Lower leg skin (tissue), 4 donors: ENCODE measurements around the gene ZNFX1. TPM values are rescaled to one million over a fixed set of nuclear protein-coding genes. Genes with fewer than 3 reads are reported as not detected.

Experiments used
- DNase-seq, 2 donors: peaks; one replicate each; pipeline ENCODE4 v3.0.0-alpha.2; 2019; ENCODE audit warnings: low spot score in 2 of 2
- H3K4me3 ChIP-seq: fragments of 200-600 bp; sonication (generic); 2 replicates; pipeline ENCODE4 v1.5.1; 2017; ENCODE audit warnings: mild to moderate bottlenecking, low read depth; ENCODE audit not compliant: poor library complexity, severe bottlenecking
- CTCF ChIP-seq, 3 donors: fragments of 450-650 bp; IDR thresholded peaks; one replicate each; pipeline ENCODE4 v1.5.1; 2016; ENCODE audit warnings: antibody characterized with exemption in 3 of 3, mild to moderate bottlenecking in 3 of 3, moderate library complexity in 2 of 3
- POLR2A ChIP-seq, 2 donors: fragments of 450-650 bp; IDR thresholded peaks; one replicate each; pipeline ENCODE4 v1.6.1; 2016 to 2017; ENCODE audit warnings: antibody characterized with exemption in 2 of 2, mild to moderate bottlenecking in 1 of 2, moderate library complexity in 1 of 2
- WGBS, 2 donors: methylation state at CpG; one replicate each; pipeline ENCODE4 v1.1.5; 2018; 5-methylcytosine and 5-hydroxymethylcytosine counted together
- intact Hi-C: fragments of 100-400 bp; cut with DNase I; formaldehyde crosslinking; loops from one replicate; pipeline ENCODE4 v1.15.0; 2023; ENCODE audit warnings: low total_unique reads
- total RNA-seq, 4 donors: library from RNA; depleted of rRNA; stranded (reverse); fragments of >200 nt; gene quantifications; one replicate each; pipeline ENCODE4 v1.1.0, GENCODE V29; 2016

ZNFX1 gene
- total RNA-seq, 4 donors from 2014 or later: 26.0 to 31.4 (median 28.1) TPM

GRCh38 chr20:49215232-49215631 is 62.6 kb downstream of the ZNFX1 start:
- H3K4me3 ChIP-seq: no peak overlapping the region
- TF ChIP-seq POLR2A (IDR thresholded peaks at IDR 0.05) (no peak), CTCF (IDR thresholded peaks at IDR 0.05) (no peak)
- 91 to 92% methylated on average over 3 of the region's 3 CpGs for WGBS, 2 donors
- intact Hi-C loops: loop anchor here (5.0 kb wide), 1 partner anchor 83 kb away; no protein-coding TSS in a partner anchor
- no peak for DNase-seq

- TF ChIP-seq CTCF (IDR thresholded peaks at IDR 0.05) (no peak), POLR2A (IDR thresholded peaks at IDR 0.05) (no peak)
- no peak for DNase-seq
- intact Hi-C loops: no loop called here
- no peak overlapping the region for H3K4me3 ChIP-seq
Observed at GRCh38 chr20:49214571-49214970, 63.3 kb downstream of the ZNFX1 start.

- WGBS, 2 donors: 44 to 55% methylated on average over 1 of the region's 1 CpG
- TF ChIP-seq CTCF (IDR thresholded peaks at IDR 0.05) (no peak), POLR2A (IDR thresholded peaks at IDR 0.05) (no peak)
- intact Hi-C loops: no loop called here
- DNase-seq: no peak
- no peak overlapping the region for H3K4me3 ChIP-seq
Observed at GRCh38 chr20:49210757-49211110, 67.1 kb downstream of the ZNFX1 start.

- no peak for TF ChIP-seq POLR2A (IDR thresholded peaks at IDR 0.05)
- 70 to 78% methylated on average over 1 of the region's 1 CpG for WGBS, 2 donors
- no peak for DNase-seq
- intact Hi-C loops: no loop called here
- H3K4me3 ChIP-seq: no peak overlapping the region
Observed at GRCh38 chr20:49210101-49210756, 67.6 kb downstream of the ZNFX1 start.

GRCh38 chr20:49207076-49207475 is 70.8 kb downstream of the ZNFX1 start:
- WGBS, 2 donors: 88 to 92% methylated on average over 6 of the region's 6 CpGs
- no peak for TF ChIP-seq CTCF (IDR thresholded peaks at IDR 0.05)
- no peak for TF ChIP-seq POLR2A (IDR thresholded peaks at IDR 0.05)
- DNase-seq: no peak
- intact Hi-C loops: no loop called here
- H3K4me3 ChIP-seq: no peak overlapping the region

- H3K4me3 ChIP-seq: no peak overlapping the region
- intact Hi-C loops: no loop called here
- WGBS, 2 donors: 52 to 72% methylated on average over 9 of the region's 9 CpGs
- TF ChIP-seq CTCF (IDR thresholded peaks at IDR 0.05) (no peak), POLR2A (IDR thresholded peaks at IDR 0.05) (no peak)
- DNase-seq: no peak
Observed at GRCh38 chr20:49203746-49204145, 74.1 kb downstream of the ZNFX1 start.
